ENCODE results near the gene FHAD1.

GRCh38 chr1:15435239-15436077, 188.4 kb downstream of the FHAD1 start:
- TF ChIP-seq CTCF (IDR thresholded peaks at IDR 0.05; ENCODE audit: low read depth, low read length, missing input control): no peak
- no peak for TF ChIP-seq RAD21 (IDR thresholded peaks at IDR 0.05)
- TF ChIP-seq REST (IDR thresholded peaks at IDR 0.05): no peak
- no peak for TF ChIP-seq SP1 (IDR thresholded peaks at IDR 0.05)
- no peak for TF ChIP-seq RXRA (IDR thresholded peaks at IDR 0.05)
- no peak for TF ChIP-seq HNF4A (conservative IDR thresholded peaks at IDR 0.05)
- TF ChIP-seq TAF1 (conservative IDR thresholded peaks at IDR 0.05): no peak
- no peak for TF ChIP-seq JUND (IDR thresholded peaks at IDR 0.05)
- no peak for TF ChIP-seq MAX (IDR thresholded peaks at IDR 0.05)
- TF ChIP-seq YY1 (IDR thresholded peaks at IDR 0.05): no peak
- TF ChIP-seq ATF3 (IDR thresholded peaks at IDR 0.05): no peak
- no peak for TF ChIP-seq ZBTB33 (IDR thresholded peaks at IDR 0.05)
- TF ChIP-seq FOXA1 (IDR thresholded peaks at IDR 0.05): no peak
- TF ChIP-seq GABPA (IDR thresholded peaks at IDR 0.05 in 1 of 2, conservative IDR thresholded peaks at IDR 0.05 in 1 of 2): no peak

All from liver (tissue), 3 donors.